GM13977 (cell line): Measurements from ENCODE around the gene SPATA17.

Source experiments
- DNase-seq: peaks from one replicate; pipeline ENCODE4 v3.0.0; 2012; ENCODE audit warnings: low spot score
- in situ Hi-C: fragments of 300-500 bp; cut with MboI; formaldehyde crosslinking; loops from one replicate; pipeline ENCODE4 v1.12.0; 2022; ENCODE audit warnings: low sequenced_read_pairs, low pct_unique_long_range_greater_than_20kb, mixed read lengths, inconsistent platforms; ENCODE audit not compliant: unreplicated experiment
- TF ChIP-seq, protein P1 (sequence below): IDR thresholded peaks from 2 replicates; pipeline ENCODE4 v1.5.1; 2012; ENCODE audit warnings: mild to moderate bottlenecking, control low read depth; ENCODE audit not compliant: insufficient read depth; ENCODE audit errors: extremely low read depth, missing control alignments

Gene SPATA17

GRCh38 chr1:217856342-217857034, 225.3 kb downstream of the SPATA17 start:
- DNase-seq: no peak
- TF ChIP-seq, protein P1, sequence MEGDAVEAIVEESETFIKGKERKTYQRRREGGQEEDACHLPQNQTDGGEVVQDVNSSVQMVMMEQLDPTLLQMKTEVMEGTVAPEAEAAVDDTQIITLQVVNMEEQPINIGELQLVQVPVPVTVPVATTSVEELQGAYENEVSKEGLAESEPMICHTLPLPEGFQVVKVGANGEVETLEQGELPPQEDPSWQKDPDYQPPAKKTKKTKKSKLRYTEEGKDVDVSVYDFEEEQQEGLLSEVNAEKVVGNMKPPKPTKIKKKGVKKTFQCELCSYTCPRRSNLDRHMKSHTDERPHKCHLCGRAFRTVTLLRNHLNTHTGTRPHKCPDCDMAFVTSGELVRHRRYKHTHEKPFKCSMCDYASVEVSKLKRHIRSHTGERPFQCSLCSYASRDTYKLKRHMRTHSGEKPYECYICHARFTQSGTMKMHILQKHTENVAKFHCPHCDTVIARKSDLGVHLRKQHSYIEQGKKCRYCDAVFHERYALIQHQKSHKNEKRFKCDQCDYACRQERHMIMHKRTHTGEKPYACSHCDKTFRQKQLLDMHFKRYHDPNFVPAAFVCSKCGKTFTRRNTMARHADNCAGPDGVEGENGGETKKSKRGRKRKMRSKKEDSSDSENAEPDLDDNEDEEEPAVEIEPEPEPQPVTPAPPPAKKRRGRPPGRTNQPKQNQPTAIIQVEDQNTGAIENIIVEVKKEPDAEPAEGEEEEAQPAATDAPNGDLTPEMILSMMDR: no peak
- in situ Hi-C loops: no loop called here

DNA sequence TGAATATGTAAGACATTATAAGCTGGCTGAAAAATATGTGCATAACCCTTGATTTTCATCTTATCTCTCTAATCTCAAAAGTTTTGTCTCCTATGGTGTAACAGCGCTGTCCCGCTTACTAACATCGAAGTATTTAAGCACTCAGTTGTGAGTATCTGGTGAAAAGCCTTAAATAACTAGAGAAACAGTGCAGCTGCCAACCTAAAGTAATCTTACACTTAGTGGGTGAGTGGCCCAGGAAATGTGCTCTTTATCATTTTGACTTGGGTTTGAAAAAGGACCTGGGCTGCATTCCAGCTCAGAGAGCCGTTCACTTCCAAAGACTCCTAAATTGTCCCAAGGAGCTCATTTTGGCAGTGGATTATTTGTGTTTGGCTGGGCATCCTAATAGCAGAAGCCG, 225.9 kb downstream of the SPATA17 start:
- no peak for DNase-seq
- in situ Hi-C loops: no loop called here
- TF ChIP-seq, protein P1: no peak

DNA sequence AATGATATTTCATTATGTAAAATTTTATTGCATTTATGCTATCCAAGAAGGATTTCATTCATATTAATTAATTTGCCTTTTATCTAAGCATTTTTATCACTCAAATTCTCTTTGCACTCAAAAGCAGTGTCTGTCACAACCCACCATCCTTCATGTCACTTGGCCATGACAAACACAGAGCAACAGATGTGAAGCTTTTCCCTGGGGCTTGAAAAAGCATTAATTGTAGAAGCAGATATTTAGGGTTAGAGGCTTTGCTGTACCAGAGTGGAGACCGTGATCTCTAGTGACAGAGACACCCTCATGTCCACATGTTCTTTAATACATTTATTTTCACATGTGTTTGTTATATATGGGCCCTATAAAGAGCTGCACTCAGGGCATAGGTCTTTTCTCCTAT, 230.5 kb downstream of the SPATA17 start:
- DNase-seq: no peak
- in situ Hi-C loops: no loop called here
- TF ChIP-seq, protein P1: no peak

DNA sequence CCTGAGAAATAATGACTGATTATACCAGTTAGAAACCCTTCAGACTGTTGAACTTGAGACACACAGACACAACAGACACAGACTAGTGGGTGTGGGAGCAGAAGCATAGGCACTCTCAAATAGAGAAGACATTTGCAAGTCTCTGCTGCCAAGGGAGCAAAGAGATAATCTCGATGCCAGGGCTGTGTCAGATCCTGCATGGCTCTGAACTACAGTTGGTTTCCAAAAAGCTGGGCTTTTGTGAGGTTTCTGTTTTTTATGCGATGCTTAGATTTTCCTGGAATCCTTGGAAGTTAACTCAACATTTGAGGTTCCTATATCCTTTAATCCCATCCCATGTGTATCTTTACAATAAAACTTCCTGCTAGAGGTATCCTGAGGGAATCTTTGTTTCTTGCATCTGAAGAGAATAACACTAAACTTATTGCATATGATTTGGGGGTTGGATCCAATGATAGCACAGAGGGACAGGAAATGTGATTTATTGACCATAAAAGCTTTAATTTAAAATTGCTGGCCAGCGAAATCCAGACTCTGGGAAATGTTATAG, 236.4 kb downstream of the SPATA17 start:
- in situ Hi-C loops: no loop called here
- DNase-seq: no peak
- TF ChIP-seq, protein P1: no peak

GRCh38 chr1:217871955-217872354, 240.8 kb downstream of the SPATA17 start:
- no peak for DNase-seq
- TF ChIP-seq, protein P1: no peak
- in situ Hi-C loops: no loop called here

DNA sequence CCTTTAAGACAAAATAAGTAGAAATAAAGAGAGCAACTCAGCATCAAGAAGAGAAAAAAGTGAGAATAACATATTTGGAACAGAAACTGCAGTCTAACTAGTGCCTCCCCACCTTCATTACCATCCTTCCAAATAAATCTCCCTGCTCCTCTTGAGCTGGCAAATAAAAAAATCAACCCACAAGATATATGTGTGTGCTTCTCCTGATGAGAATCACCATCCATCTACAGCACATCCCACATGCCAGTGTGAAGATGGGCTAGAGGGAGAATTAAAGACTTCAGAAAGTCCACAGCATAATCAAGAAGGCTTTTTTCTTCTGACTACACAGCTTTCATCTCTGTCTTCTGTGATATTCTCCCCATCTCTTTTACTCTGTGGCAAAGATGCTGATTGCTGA, 244.1 kb downstream of the SPATA17 start:
- TF ChIP-seq, protein P1: no peak
- in situ Hi-C loops: no loop called here
- no peak for DNase-seq
